ENCODE data around the gene TMEM134. TPM values are rescaled to one million over a fixed set of nuclear protein-coding genes. Genes with fewer than 3 reads are reported as not detected.
A peak's percentile ranks its signal among the peaks of the same experiment; 100 is the strongest.

TMEM134 gene
- total and polyA plus RNA-seq, 9 of the 15 experiments (the other 6 are each of a cell fraction or from before 2014, with no cell fraction given): 0.63 to 48.4 (median 10.7) TPM

DNA sequence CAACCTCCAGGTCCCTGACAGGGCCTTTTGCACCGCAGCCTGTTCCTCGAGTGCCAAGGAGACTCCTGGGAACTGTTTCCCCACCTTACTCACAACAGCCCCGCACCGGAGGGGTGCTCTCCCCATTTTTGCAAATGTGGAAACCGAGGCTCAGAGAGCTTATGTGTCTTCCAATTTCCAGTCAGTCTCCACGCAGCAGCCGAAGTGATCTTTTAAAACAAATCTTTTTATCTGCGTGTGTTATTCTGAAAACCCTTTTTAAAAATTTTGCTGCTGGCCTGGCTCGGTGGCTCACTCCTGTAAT, 409 bp upstream of the TMEM134 start (continued):
- TF ChIP-seq GABPB1 (CRISPR knock-in tag; IDR thresholded peaks at IDR 0.05) (no peak; the same call in 1 of the 2 replicates), NR4A1 (CRISPR knock-in tag; IDR thresholded peaks at IDR 0.05) (no peak), NR4A1 (tag; IDR thresholded peaks at IDR 0.05) (no peak), ZNF146 (CRISPR knock-in tag; IDR thresholded peaks at IDR 0.05; ENCODE audit: unreplicated experiment) (no peak), ERF (CRISPR knock-in tag; IDR thresholded peaks at IDR 0.05) (peak; percentile 81; the same call in 1 of the 2 replicates), NR2C1 (IDR thresholded peaks at IDR 0.05) (no peak), NR2C1 (tag; IDR thresholded peaks at IDR 0.05) (no peak), ZNF561 (CRISPR knock-in tag; conservative IDR thresholded peaks at IDR 0.05) (no peak), BCOR (IDR thresholded peaks at IDR 0.05) (0 out of 2 replicates have a peak, but pooled peaks have one; percentile 8), ZNF707 (CRISPR knock-in tag; conservative IDR thresholded peaks at IDR 0.05) (0 out of 2 replicates have a peak, but pooled peaks have one; percentile 18), ZNF644 (tag; IDR thresholded peaks at IDR 0.05; ENCODE audit: low read depth) (no peak), TAF7 (tag; IDR thresholded peaks at IDR 0.05) (peak; percentile 1; the same call in 1 of the 2 replicates)
- TF ChIP-seq, protein P1, sequence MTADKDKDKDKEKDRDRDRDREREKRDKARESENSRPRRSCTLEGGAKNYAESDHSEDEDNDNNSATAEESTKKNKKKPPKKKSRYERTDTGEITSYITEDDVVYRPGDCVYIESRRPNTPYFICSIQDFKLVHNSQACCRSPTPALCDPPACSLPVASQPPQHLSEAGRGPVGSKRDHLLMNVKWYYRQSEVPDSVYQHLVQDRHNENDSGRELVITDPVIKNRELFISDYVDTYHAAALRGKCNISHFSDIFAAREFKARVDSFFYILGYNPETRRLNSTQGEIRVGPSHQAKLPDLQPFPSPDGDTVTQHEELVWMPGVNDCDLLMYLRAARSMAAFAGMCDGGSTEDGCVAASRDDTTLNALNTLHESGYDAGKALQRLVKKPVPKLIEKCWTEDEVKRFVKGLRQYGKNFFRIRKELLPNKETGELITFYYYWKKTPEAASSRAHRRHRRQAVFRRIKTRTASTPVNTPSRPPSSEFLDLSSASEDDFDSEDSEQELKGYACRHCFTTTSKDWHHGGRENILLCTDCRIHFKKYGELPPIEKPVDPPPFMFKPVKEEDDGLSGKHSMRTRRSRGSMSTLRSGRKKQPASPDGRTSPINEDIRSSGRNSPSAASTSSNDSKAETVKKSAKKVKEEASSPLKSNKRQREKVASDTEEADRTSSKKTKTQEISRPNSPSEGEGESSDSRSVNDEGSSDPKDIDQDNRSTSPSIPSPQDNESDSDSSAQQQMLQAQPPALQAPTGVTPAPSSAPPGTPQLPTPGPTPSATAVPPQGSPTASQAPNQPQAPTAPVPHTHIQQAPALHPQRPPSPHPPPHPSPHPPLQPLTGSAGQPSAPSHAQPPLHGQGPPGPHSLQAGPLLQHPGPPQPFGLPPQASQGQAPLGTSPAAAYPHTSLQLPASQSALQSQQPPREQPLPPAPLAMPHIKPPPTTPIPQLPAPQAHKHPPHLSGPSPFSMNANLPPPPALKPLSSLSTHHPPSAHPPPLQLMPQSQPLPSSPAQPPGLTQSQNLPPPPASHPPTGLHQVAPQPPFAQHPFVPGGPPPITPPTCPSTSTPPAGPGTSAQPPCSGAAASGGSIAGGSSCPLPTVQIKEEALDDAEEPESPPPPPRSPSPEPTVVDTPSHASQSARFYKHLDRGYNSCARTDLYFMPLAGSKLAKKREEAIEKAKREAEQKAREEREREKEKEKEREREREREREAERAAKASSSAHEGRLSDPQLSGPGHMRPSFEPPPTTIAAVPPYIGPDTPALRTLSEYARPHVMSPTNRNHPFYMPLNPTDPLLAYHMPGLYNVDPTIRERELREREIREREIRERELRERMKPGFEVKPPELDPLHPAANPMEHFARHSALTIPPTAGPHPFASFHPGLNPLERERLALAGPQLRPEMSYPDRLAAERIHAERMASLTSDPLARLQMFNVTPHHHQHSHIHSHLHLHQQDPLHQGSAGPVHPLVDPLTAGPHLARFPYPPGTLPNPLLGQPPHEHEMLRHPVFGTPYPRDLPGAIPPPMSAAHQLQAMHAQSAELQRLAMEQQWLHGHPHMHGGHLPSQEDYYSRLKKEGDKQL (CRISPR knock-in tag; IDR thresholded peaks at IDR 0.05; ENCODE audit: borderline replicate concordance): no peak
- TF ChIP-seq, protein P2, sequence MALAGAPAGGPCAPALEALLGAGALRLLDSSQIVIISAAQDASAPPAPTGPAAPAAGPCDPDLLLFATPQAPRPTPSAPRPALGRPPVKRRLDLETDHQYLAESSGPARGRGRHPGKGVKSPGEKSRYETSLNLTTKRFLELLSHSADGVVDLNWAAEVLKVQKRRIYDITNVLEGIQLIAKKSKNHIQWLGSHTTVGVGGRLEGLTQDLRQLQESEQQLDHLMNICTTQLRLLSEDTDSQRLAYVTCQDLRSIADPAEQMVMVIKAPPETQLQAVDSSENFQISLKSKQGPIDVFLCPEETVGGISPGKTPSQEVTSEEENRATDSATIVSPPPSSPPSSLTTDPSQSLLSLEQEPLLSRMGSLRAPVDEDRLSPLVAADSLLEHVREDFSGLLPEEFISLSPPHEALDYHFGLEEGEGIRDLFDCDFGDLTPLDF (CRISPR knock-in tag; IDR thresholded peaks at IDR 0.05): 0 out of 2 replicates have a peak, but pooled peaks have one; percentile 41
- TF ChIP-seq, protein P3, sequence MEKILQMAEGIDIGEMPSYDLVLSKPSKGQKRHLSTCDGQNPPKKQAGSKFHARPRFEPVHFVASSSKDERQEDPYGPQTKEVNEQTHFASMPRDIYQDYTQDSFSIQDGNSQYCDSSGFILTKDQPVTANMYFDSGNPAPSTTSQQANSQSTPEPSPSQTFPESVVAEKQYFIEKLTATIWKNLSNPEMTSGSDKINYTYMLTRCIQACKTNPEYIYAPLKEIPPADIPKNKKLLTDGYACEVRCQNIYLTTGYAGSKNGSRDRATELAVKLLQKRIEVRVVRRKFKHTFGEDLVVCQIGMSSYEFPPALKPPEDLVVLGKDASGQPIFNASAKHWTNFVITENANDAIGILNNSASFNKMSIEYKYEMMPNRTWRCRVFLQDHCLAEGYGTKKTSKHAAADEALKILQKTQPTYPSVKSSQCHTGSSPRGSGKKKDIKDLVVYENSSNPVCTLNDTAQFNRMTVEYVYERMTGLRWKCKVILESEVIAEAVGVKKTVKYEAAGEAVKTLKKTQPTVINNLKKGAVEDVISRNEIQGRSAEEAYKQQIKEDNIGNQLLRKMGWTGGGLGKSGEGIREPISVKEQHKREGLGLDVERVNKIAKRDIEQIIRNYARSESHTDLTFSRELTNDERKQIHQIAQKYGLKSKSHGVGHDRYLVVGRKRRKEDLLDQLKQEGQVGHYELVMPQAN (IDR thresholded peaks at IDR 0.05; ENCODE audit: borderline replicate concordance): no peak
- TF ChIP-seq, protein P4, sequence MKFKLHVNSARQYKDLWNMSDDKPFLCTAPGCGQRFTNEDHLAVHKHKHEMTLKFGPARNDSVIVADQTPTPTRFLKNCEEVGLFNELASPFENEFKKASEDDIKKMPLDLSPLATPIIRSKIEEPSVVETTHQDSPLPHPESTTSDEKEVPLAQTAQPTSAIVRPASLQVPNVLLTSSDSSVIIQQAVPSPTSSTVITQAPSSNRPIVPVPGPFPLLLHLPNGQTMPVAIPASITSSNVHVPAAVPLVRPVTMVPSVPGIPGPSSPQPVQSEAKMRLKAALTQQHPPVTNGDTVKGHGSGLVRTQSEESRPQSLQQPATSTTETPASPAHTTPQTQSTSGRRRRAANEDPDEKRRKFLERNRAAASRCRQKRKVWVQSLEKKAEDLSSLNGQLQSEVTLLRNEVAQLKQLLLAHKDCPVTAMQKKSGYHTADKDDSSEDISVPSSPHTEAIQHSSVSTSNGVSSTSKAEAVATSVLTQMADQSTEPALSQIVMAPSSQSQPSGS (CRISPR knock-in tag; IDR thresholded peaks at IDR 0.05): no peak
- TF ChIP-seq, protein P5, sequence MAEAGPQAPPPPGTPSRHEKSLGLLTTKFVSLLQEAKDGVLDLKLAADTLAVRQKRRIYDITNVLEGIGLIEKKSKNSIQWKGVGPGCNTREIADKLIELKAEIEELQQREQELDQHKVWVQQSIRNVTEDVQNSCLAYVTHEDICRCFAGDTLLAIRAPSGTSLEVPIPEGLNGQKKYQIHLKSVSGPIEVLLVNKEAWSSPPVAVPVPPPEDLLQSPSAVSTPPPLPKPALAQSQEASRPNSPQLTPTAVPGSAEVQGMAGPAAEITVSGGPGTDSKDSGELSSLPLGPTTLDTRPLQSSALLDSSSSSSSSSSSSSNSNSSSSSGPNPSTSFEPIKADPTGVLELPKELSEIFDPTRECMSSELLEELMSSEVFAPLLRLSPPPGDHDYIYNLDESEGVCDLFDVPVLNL (CRISPR knock-in tag; IDR thresholded peaks at IDR 0.05; ENCODE audit: low read depth): no peak

All from K562 (cell line).